H9 (cell line): ENCODE results near the gene ZNF521. TPM values are rescaled to one million over a fixed set of nuclear protein-coding genes. Genes with fewer than 3 reads are reported as not detected.

Experiments
- DNase-seq: peaks from one replicate; pipeline ENCODE4 v3.0.0-alpha.2; 2017
- H2AFZ ChIP-seq: one replicate; pipeline ENCODE4 v1.6.1; 2013; ENCODE audit warnings: mild to moderate bottlenecking, low read length, control low read depth, moderate library complexity
- H2AK5ac ChIP-seq: 2 replicates; pipeline ENCODE4 v1.6.1; 2013; ENCODE audit warnings: low read length, control low read depth, mixed read lengths; ENCODE audit not compliant: insufficient read length
- H2BK120ac ChIP-seq: one replicate; pipeline ENCODE4 v1.6.1; 2013; ENCODE audit warnings: low read depth, mild to moderate bottlenecking, low read length, control low read depth, inconsistent platforms; ENCODE audit not compliant: poor library complexity, severe bottlenecking
- H2BK12ac ChIP-seq: 2 replicates; pipeline ENCODE4 v1.6.1; 2013; ENCODE audit warnings: low read length, control low read depth, mixed read lengths, low read depth; ENCODE audit not compliant: insufficient read length
- H2BK15ac ChIP-seq: 2 replicates; pipeline ENCODE4 v1.6.1; 2013; ENCODE audit warnings: low read depth, low read length, control low read depth
- H2BK20ac ChIP-seq: one replicate; pipeline ENCODE4 v1.6.1; 2013; ENCODE audit warnings: low read depth, mild to moderate bottlenecking, low read length, control low read depth, inconsistent platforms; ENCODE audit not compliant: poor library complexity, severe bottlenecking
- H2BK5ac ChIP-seq: 2 replicates; pipeline ENCODE4 v1.6.1; 2013; ENCODE audit warnings: low read length, control low read depth, mixed read lengths; ENCODE audit not compliant: insufficient read length
- H3K14ac ChIP-seq: 2 replicates; pipeline ENCODE4 v1.6.1; 2013; ENCODE audit warnings: low read length, control low read depth; ENCODE audit not compliant: insufficient read depth
- H3K18ac ChIP-seq: 2 replicates; pipeline ENCODE4 v1.6.1; 2013; ENCODE audit warnings: low read depth, mild to moderate bottlenecking, mixed read lengths, low read length, control low read depth; ENCODE audit not compliant: insufficient read length
- H3K23ac ChIP-seq: 2 replicates; pipeline ENCODE4 v1.6.1; 2013; ENCODE audit warnings: low read length, control low read depth, mixed read lengths, low read depth; ENCODE audit not compliant: insufficient read length
- H3K23me2 ChIP-seq: 2 replicates; pipeline ENCODE4 v1.6.1; 2013; ENCODE audit warnings: low read depth, mild to moderate bottlenecking, mixed read lengths, low read length, control low read depth; ENCODE audit not compliant: insufficient read length, poor library complexity, severe bottlenecking
- H3K27ac ChIP-seq: 2 replicates; pipeline ENCODE4 v1.5.1; 2013; ENCODE audit warnings: low read length, control low read depth, mixed read lengths, low read depth; ENCODE audit not compliant: insufficient read length
- H3K27me3 ChIP-seq: 2 replicates; pipeline ENCODE4 v1.6.1; 2013; ENCODE audit warnings: low read length, control low read depth, inconsistent platforms; ENCODE audit not compliant: insufficient read depth
- H3K4ac ChIP-seq: 2 replicates; pipeline ENCODE4 v1.6.1; 2013; ENCODE audit warnings: low read depth, mild to moderate bottlenecking, control low read depth, inconsistent platforms, low read length, moderate library complexity
- H3K4me1 ChIP-seq: 2 replicates; pipeline ENCODE4 v1.6.1; 2013; ENCODE audit warnings: low read length, control low read depth, inconsistent platforms; ENCODE audit not compliant: insufficient read depth
- H3K4me2 ChIP-seq: 2 replicates; pipeline ENCODE4 v1.6.1; 2013; ENCODE audit warnings: low read length, control low read depth, mixed read lengths; ENCODE audit not compliant: insufficient read length, insufficient read depth
- H3K56ac ChIP-seq: 2 replicates; pipeline ENCODE4 v1.6.1; 2013; ENCODE audit warnings: low read depth, mild to moderate bottlenecking, mixed read lengths, low read length, control low read depth; ENCODE audit not compliant: insufficient read length
- H3K79me1 ChIP-seq: 2 replicates; pipeline ENCODE4 v1.6.1; 2013; ENCODE audit warnings: low read depth, mild to moderate bottlenecking, moderate library complexity, low read length, control low read depth, inconsistent platforms; ENCODE audit not compliant: insufficient read depth, poor library complexity, severe bottlenecking
- H3K79me2 ChIP-seq: 2 replicates; pipeline ENCODE4 v1.6.1; 2013; ENCODE audit warnings: low read length, control low read depth, inconsistent platforms; ENCODE audit not compliant: insufficient read depth
- H3K9ac ChIP-seq: 2 replicates; pipeline ENCODE4 v1.6.1; 2013; ENCODE audit warnings: low read length, control low read depth, mixed read lengths; ENCODE audit not compliant: insufficient read length; ENCODE audit errors: extremely low read depth
- H3K9me3 ChIP-seq: one replicate; pipeline ENCODE4 v1.6.1; 2013; ENCODE audit warnings: low read depth, low read length, inconsistent platforms; ENCODE audit not compliant: control insufficient read depth
- H3T11ph ChIP-seq: one replicate; pipeline ENCODE4 v1.6.1; 2013; ENCODE audit warnings: mild to moderate bottlenecking, low read length, control low read depth, inconsistent platforms
- H4K20me1 ChIP-seq: one replicate; pipeline ENCODE4 v1.6.1; 2013; ENCODE audit not compliant: control insufficient read depth, insufficient read length, insufficient read depth
- H4K5ac ChIP-seq: 2 replicates; pipeline ENCODE4 v1.6.1; 2013; ENCODE audit warnings: low read depth, mild to moderate bottlenecking, mixed read lengths, low read length, control low read depth; ENCODE audit not compliant: insufficient read length
- H4K8ac ChIP-seq: replicated peaks from 2 replicates; pipeline ENCODE4 v1.6.1; 2013; ENCODE audit warnings: low read length, control low read depth, mixed read lengths, low read depth; ENCODE audit not compliant: insufficient read length
- H4K91ac ChIP-seq: 2 replicates; pipeline ENCODE4 v1.6.1; 2013; ENCODE audit warnings: low read depth, mild to moderate bottlenecking, moderate library complexity, mixed read lengths, low read length, control low read depth; ENCODE audit not compliant: insufficient read length
- H3K27ac Mint-ChIP-seq, 3 experiments: 2 replicates in 2 of 3; 3 replicates in 1 of 3; pipeline ENCODE4 v1.8.0; 2020 to 2021; ENCODE audit warnings: mixed read lengths in 3 of 3, mild to moderate bottlenecking in 1 of 3, moderate library complexity in 1 of 3
- H3K27me3 Mint-ChIP-seq: 2 replicates; pipeline ENCODE4 v1.8.0; 2021; ENCODE audit warnings: low read depth, mild to moderate bottlenecking, moderate library complexity, mixed read lengths
- H3K36me3 Mint-ChIP-seq, 3 experiments: 2 replicates in 2 of 3; 3 replicates in 1 of 3; pipeline ENCODE4 v1.8.0; 2020 to 2021; ENCODE audit warnings: low read depth in 3 of 3, mixed read lengths in 3 of 3; ENCODE audit not compliant: insufficient read depth in 1 of 3
- H3K4me1 Mint-ChIP-seq, 2 experiments: 2 replicates each; pipeline ENCODE4 v1.8.0; 2020; ENCODE audit warnings: mixed read lengths in 2 of 2
- H3K4me3 Mint-ChIP-seq, 2 experiments: 2 replicates in 1 of 2; 3 replicates in 1 of 2; pipeline ENCODE4 v1.8.0; 2020 to 2021; ENCODE audit warnings: mild to moderate bottlenecking in 2 of 2, mixed read lengths in 2 of 2, moderate library complexity in 1 of 2
- H3K9me3 Mint-ChIP-seq, 2 experiments: 2 replicates in 1 of 2; 3 replicates in 1 of 2; pipeline ENCODE4 v1.8.0; 2020; ENCODE audit warnings: mild to moderate bottlenecking in 2 of 2, mixed read lengths in 2 of 2, moderate library complexity in 1 of 2
- CTCF ChIP-seq: fragments of 200-600 bp; sonication (generic); conservative IDR thresholded peaks from 3 replicates; pipeline ENCODE4 v1.8.0; 2021; ENCODE audit warnings: antibody characterized with exemption, mild to moderate bottlenecking
- WGBS: extraction: QIAGEN DNeasy Blood & Tissue Kit; methylation state at CpG from one replicate; pipeline ENCODE4 v1.1.7; 2013; ENCODE audit warnings: missing lambda C conversion rate, low lambda C conversion rate, mixed read lengths; ENCODE audit not compliant: insufficient read length; ENCODE audit errors: extremely low coverage; 5-methylcytosine and 5-hydroxymethylcytosine counted together
- total RNA-seq: library from RNA; stranded (reverse); gene quantifications from 2 replicates; pipeline ENCODE4 v1.2.1, GENCODE V29; 2021

Gene ZNF521
- total RNA-seq, 1 experiment from 2014 or later, result 3.3 TPM

- no peak overlapping the region for H2BK5ac ChIP-seq
- Mint-ChIP-seq H3K4me1 (peaks cover 4 to 5% of the 10 kb centered on the region in 2 experiments; a peak in 3 of 4 replicates), H3K27ac (no peak overlapping the region; a peak in 1 of 7 replicates), H3K4me3 (no peak overlapping the region), H3K27me3 (no peaks in the 10 kb centered on the region), H3K36me3 (no peaks in the 10 kb centered on the region), H3K9me3 (no peaks in the 10 kb centered on the region)
- H2BK15ac ChIP-seq, result no peak overlapping the region
- H2AFZ ChIP-seq, result no peak overlapping the region
- H3K79me1 ChIP-seq, result no peaks in the 10 kb centered on the region
- no peaks in the 10 kb centered on the region for H3K9me3 ChIP-seq
- DNase-seq, result no peak
- H2BK12ac ChIP-seq, result no peak overlapping the region
- no peak overlapping the region for H3K9ac ChIP-seq
- no peak overlapping the region for H4K91ac ChIP-seq
- H3K56ac ChIP-seq, result no peak overlapping the region
- H3K4me2 ChIP-seq, result no peak overlapping the region
- H3K27ac ChIP-seq, result no peak overlapping the region
- H2BK120ac ChIP-seq, result no peak overlapping the region
- no peaks in the 10 kb centered on the region for H4K20me1 ChIP-seq
- H4K8ac ChIP-seq, result no peak overlapping the region
- H3K23me2 ChIP-seq, result no peaks in the 10 kb centered on the region
- peak overlapping the region; percentile 60 for H2BK20ac ChIP-seq
- WGBS, result no CpG with 5 or more reads among the region's 2 CpGs
- H2AK5ac ChIP-seq, result no peak overlapping the region
- H3K27me3 ChIP-seq, result no peaks in the 10 kb centered on the region
- no peak overlapping the region for H3K14ac ChIP-seq
- H3T11ph ChIP-seq, result no peak overlapping the region
- no peak overlapping the region for H4K5ac ChIP-seq
- no peak overlapping the region for H3K23ac ChIP-seq
- H3K4ac ChIP-seq, result no peak overlapping the region
- no peaks in the 10 kb centered on the region for H3K79me2 ChIP-seq
- no peak overlapping the region for H3K18ac ChIP-seq
- H3K4me1 ChIP-seq, result no peaks in the 10 kb centered on the region
- no peak for TF ChIP-seq CTCF
Measured at GRCh38 chr18:25102662-25103061, 249.3 kb downstream of the ZNF521 start.
